Measurements from ENCODE around the gene OSBPL5.

GRCh38 chr11:3051196-3052108 lies 113.7 kb downstream of the OSBPL5 start:
- TF ChIP-seq POLR2A (IDR thresholded peaks at IDR 0.05; ENCODE audit: low read depth, low read length) = no peak
- TF ChIP-seq NFE2L2 (IDR thresholded peaks at IDR 0.05; ENCODE audit: low read depth, low read length) = no peak
- TF ChIP-seq CEBPB (IDR thresholded peaks at IDR 0.05; ENCODE audit: low read depth, low read length) = no peak
- TF ChIP-seq CTCF (conservative IDR thresholded peaks at IDR 0.05; ENCODE audit: low read depth, low read length) = peak; percentile 43
- TF ChIP-seq, protein P1, sequence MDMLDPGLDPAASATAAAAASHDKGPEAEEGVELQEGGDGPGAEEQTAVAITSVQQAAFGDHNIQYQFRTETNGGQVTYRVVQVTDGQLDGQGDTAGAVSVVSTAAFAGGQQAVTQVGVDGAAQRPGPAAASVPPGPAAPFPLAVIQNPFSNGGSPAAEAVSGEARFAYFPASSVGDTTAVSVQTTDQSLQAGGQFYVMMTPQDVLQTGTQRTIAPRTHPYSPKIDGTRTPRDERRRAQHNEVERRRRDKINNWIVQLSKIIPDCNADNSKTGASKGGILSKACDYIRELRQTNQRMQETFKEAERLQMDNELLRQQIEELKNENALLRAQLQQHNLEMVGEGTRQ (IDR thresholded peaks at IDR 0.05; ENCODE audit: low read depth, low read length) = peak; percentile 43; the same call in 1 of the 2 replicates
- TF ChIP-seq ELK1 (IDR thresholded peaks at IDR 0.05; ENCODE audit: borderline replicate concordance, low read depth, low read length) = no peak
- TF ChIP-seq SMC3 (IDR thresholded peaks at IDR 0.05; ENCODE audit: low read depth, low read length) = peak; percentile 37; the same call in 1 of the 2 replicates
- no peak for TF ChIP-seq MXI1 (IDR thresholded peaks at IDR 0.05; ENCODE audit: borderline replicate concordance, low read depth, low read length)
- no peak for TF ChIP-seq CHD1 (IDR thresholded peaks at IDR 0.05; ENCODE audit: low read depth, low read length)
- no peak for TF ChIP-seq RFX5 (IDR thresholded peaks at IDR 0.05; ENCODE audit: low read depth, low read length)
- TF ChIP-seq MAFK (IDR thresholded peaks at IDR 0.05; ENCODE audit: low read depth, low read length) = no peak
- TF ChIP-seq MAZ (IDR thresholded peaks at IDR 0.05; ENCODE audit: borderline replicate concordance, low read depth, low read length) = no peak
- TF ChIP-seq BHLHE40 (IDR thresholded peaks at IDR 0.05; ENCODE audit: low read depth, low read length) = peak; percentile 22; the same call in 1 of the 2 replicates

All from IMR-90 (cell line).